ENCODE data around the gene PEX16. TPM values are rescaled to one million over a fixed set of nuclear protein-coding genes. Genes with fewer than 3 reads are reported as not detected.

PEX16 gene
- total and polyA plus RNA-seq, 10 donors, result 29.2 to 50.1 (median 34.9) TPM

- peak; percentile 88 for DNase-seq
- H3K9me3 ChIP-seq, result no peaks in the 10 kb centered on the region
- WGBS, 5 donors, result 2 to 4% (median 3%) methylated on average over 32 to 73 of the region's 73 CpGs
- intact Hi-C loops (cut with DNase I; ENCODE audit: low total_unique reads), result no loop called here
- peaks cover 0 to 29% (median 21%) of the 10 kb centered on the region in 6 donors for H3K36me3 ChIP-seq
- TF ChIP-seq CTCF (IDR thresholded peaks at IDR 0.05 in 8 of 11, conservative IDR thresholded peaks at IDR 0.05 in 3 of 11) (no peak), POLR2AphosphoS5 (IDR thresholded peaks at IDR 0.05) (peak in 2 of 3 donors; percentile 43 to 57), POLR2A (IDR thresholded peaks at IDR 0.05) (no peak)
- peak within 1 kb of the TSS; percentile 18 to 80 (median 50) for H3K4me3 ChIP-seq
- peaks cover 0 to 15% (median 14%) of the 10 kb centered on the region in 6 donors for H3K4me1 ChIP-seq
- H3K27me3 ChIP-seq (replicated peaks in 1 of 7), result peaks cover 0 to 18% (median 0%) of the 10 kb centered on the region in 7 donors
- H3K27ac ChIP-seq, result no peak within 1 kb of the TSS
Measured at GRCh38 chr11:45885274-45885920, 32.3 kb downstream of the PEX16 start, which contains the start of gene MAPK8IP1. MAPK8IP1 (plus strand) TSS chr11:45885651; CDS start chr11:45885821, 170 bp downstream.

GRCh38 chr11:45884596-45885185 is 33.0 kb downstream of the PEX16 start:
- H3K4me1 ChIP-seq, result peaks cover 0 to 15% (median 14%) of the 10 kb centered on the region in 6 donors
- intact Hi-C loops (cut with DNase I; ENCODE audit: low total_unique reads), result no loop called here
- no peak for DNase-seq
- no peak overlapping the region for H3K27ac ChIP-seq
- no peak for TF ChIP-seq POLR2A (IDR thresholded peaks at IDR 0.05)
- TF ChIP-seq POLR2AphosphoS5 (IDR thresholded peaks at IDR 0.05), result no peak
- no peak for TF ChIP-seq CTCF (IDR thresholded peaks at IDR 0.05 in 8 of 11, conservative IDR thresholded peaks at IDR 0.05 in 3 of 11)
- WGBS, 5 donors, result 86 to 92% (median 90%) methylated on average over 10 of the region's 10 CpGs
- peak overlapping the region in 4 of 8 donors; percentile 53 to 80 (median 59) for H3K4me3 ChIP-seq
- peaks cover 0 to 36% (median 27%) of the 10 kb centered on the region in 6 donors for H3K36me3 ChIP-seq
- no peaks in the 10 kb centered on the region for H3K9me3 ChIP-seq
- peaks cover 0 to 18% (median 0%) of the 10 kb centered on the region in 7 donors for H3K27me3 ChIP-seq (replicated peaks in 1 of 7)

DNA sequence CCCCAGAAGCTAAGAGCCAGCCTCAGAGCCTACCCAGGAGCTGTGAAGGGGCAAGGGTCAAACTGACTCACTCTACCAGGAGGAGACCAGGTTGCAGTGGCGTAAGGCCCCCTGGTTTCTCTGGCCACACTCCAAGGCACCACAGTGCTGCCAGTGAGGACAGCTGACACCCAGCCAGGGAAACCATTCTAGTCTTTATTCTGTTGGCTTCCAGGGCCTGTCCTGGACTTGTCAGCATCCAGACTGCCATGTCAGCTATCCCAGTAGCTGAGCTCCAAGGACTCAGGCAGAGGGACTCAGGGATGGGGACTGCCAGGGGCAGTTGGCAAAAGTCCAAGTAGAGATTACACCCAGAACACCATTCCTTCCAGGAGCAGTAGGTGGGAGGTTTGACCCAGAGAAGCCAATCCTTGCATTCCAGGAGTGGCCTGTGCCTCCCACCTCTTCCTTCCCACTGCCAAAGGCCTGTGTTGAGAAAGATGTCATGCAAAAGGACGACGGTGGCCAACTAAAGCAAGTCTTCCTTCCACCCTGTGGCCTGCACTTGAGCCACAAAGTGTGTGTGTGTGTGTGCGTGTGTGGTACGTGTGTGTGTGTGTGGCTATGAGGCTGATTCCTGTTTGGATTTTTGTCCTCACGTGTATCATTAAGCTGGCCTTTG is 35.8 kb downstream of the PEX16 start:
- Histone ChIP-seq H3K9me3 (no peaks in the 10 kb centered on the region), H3K27ac (no peak overlapping the region), H3K4me1 (peaks cover 0 to 15% (median 14%) of the 10 kb centered on the region in 6 donors), H3K27me3 (replicated peaks in 1 of 7) (peaks cover 0 to 13% (median 0%) of the 10 kb centered on the region in 7 donors), H3K36me3 (peaks cover 0 to 64% (median 53%) of the 10 kb centered on the region in 6 donors), H3K4me3 (no peak overlapping the region)
- DNase-seq, result no peak
- WGBS, 5 donors, result 66 to 75% (median 69%) methylated on average over 6 of the region's 6 CpGs
- intact Hi-C loops (cut with DNase I; ENCODE audit: low total_unique reads), result no loop called here
- TF ChIP-seq CTCF (IDR thresholded peaks at IDR 0.05 in 8 of 11, conservative IDR thresholded peaks at IDR 0.05 in 3 of 11) (no peak), POLR2A (IDR thresholded peaks at IDR 0.05) (no peak), POLR2AphosphoS5 (IDR thresholded peaks at IDR 0.05) (no peak)

Measured in spleen (tissue), 11 donors.